Keratinocyte (primary cell): ENCODE data around the gene LRRC2. TPM values are rescaled to one million over a fixed set of nuclear protein-coding genes. Genes with fewer than 3 reads are reported as not detected.

Experiments
- DNase-seq: peaks from one replicate; pipeline ENCODE4 v3.0.0-alpha.2; 2011; ENCODE audit warnings: low read depth, missing footprints, low spot score
- FAIRE-seq: peaks from 2 replicates; lab custom pipeline; 2011; peaks lifted over from hg19 to GRCh38; lab: Jason Lieb, UNC
- H2AFZ ChIP-seq: 2 replicates; pipeline ENCODE4 v1.6.0; 2012; ENCODE audit warnings: low read length, control low read depth, inconsistent platforms; ENCODE audit not compliant: control insufficient read depth
- H3K27ac ChIP-seq: 2 replicates; pipeline ENCODE4 v1.5.1; 2011; ENCODE audit warnings: low read length; ENCODE audit not compliant: control insufficient read depth, insufficient read depth
- H3K27me3 ChIP-seq: 3 replicates; pipeline ENCODE4 v1.6.0; 2011; ENCODE audit warnings: low read length; ENCODE audit not compliant: control insufficient read depth, insufficient read depth; ENCODE audit errors: extremely low read depth
- H3K36me3 ChIP-seq, 2 experiments: 2 replicates in 1 of 2; 3 replicates in 1 of 2; pipeline ENCODE4 v1.5.1; 2011; ENCODE audit warnings: low read length in 2 of 2, mild to moderate bottlenecking in 1 of 2; ENCODE audit not compliant: control insufficient read depth in 2 of 2, insufficient read depth in 2 of 2; ENCODE audit errors: extremely low read depth in 1 of 2
- H3K4me1 ChIP-seq: 3 replicates; pipeline ENCODE4 v1.5.1; 2011; ENCODE audit warnings: low read length; ENCODE audit not compliant: control insufficient read depth, insufficient read depth; ENCODE audit errors: extremely low read depth
- H3K4me2 ChIP-seq: 3 replicates; pipeline ENCODE4 v1.6.0; 2011; ENCODE audit warnings: low read depth, low read length; ENCODE audit not compliant: control insufficient read depth, insufficient read depth; ENCODE audit errors: extremely low read depth
- H3K4me3 ChIP-seq, 3 experiments: fragments of 200-600 bp in 1 of 3; sonication (generic) in 1 of 3; 2 replicates in 2 of 3; 3 replicates in 1 of 3; pipeline ENCODE4 v1.5.1; 2011 to 2016; ENCODE audit warnings: low read length in 3 of 3, mild to moderate bottlenecking in 3 of 3, control low read depth in 2 of 3, inconsistent platforms in 1 of 3, low read depth in 1 of 3, mixed read lengths in 1 of 3, mixed run types in 1 of 3, moderate library complexity in 1 of 3; ENCODE audit not compliant: control insufficient read depth in 2 of 3, insufficient read depth in 2 of 3; ENCODE audit errors: extremely low read depth in 1 of 3
- H3K79me2 ChIP-seq: 2 replicates; pipeline ENCODE4 v1.6.0; 2012; ENCODE audit warnings: low read length; ENCODE audit not compliant: control insufficient read depth, insufficient read depth
- H3K9ac ChIP-seq: 3 replicates; pipeline ENCODE4 v1.6.0; 2011; ENCODE audit warnings: low read length; ENCODE audit not compliant: control insufficient read depth, insufficient read depth; ENCODE audit errors: extremely low read depth
- H3K9me1 ChIP-seq: 3 replicates; pipeline ENCODE4 v1.6.0; 2011; ENCODE audit warnings: low read length; ENCODE audit not compliant: control insufficient read depth, insufficient read depth; ENCODE audit errors: extremely low read depth
- H3K9me3 ChIP-seq: 2 replicates; pipeline ENCODE4 v1.5.1; 2012; ENCODE audit warnings: low read depth, low read length; ENCODE audit not compliant: control insufficient read depth
- H4K20me1 ChIP-seq: 3 replicates; pipeline ENCODE4 v1.6.0; 2011; ENCODE audit warnings: low read length; ENCODE audit not compliant: control insufficient read depth, insufficient read depth; ENCODE audit errors: extremely low read depth
- CTCF ChIP-seq, 3 experiments: IDR thresholded peaks in 1 of 3; conservative IDR thresholded peaks in 1 of 3; optimal IDR thresholded peaks in 1 of 3; 2 replicates in 2 of 3; 3 replicates in 1 of 3; pipeline versions ENCODE3 to v1.5.1; 2011; ENCODE audit warnings: low read length in 3 of 3, mild to moderate bottlenecking in 3 of 3, moderate library complexity in 2 of 3, control low read depth in 1 of 3, inconsistent platforms in 1 of 3; ENCODE audit not compliant: insufficient read depth in 2 of 3; ENCODE audit errors: extremely low read depth in 1 of 3
- EZH2 ChIP-seq: IDR thresholded peaks from one replicate; pipeline ENCODE4 v1.6.1; 2012; ENCODE audit warnings: inconsistent platforms, mild to moderate bottlenecking, low read length, moderate library complexity
- dilution Hi-C: fragments of 300-500 bp; cut with MboI; formaldehyde crosslinking; loops from one replicate; pipeline ENCODE4 v1.7.0; 2020; ENCODE audit warnings: low sequenced_read_pairs; ENCODE audit not compliant: extremely low pct_ligation_motif_present
- polyA plus RNA-seq, 5 experiments: library from polyadenylated mRNA; depleted of rRNA in 3 of 5; stranded (reverse) in 3 of 5; stranded (forward) in 1 of 5; unstranded in 1 of 5; fragments of >200 nt; gene quantifications; 1 replicate in 1 of 5; 2 replicates in 3 of 5; 3 replicates in 1 of 5; pipeline versions ENCODE4 v1.2.1 to v1.2.3, GENCODE V29; 2011 to 2012; ENCODE audit warnings: missing spikeins in 2 of 5, low read depth in 1 of 5, low replicate concordance in 1 of 5

LRRC2 gene
- polyA plus RNA-seq, 1 donor (not counting 4 experiments of a cell fraction or from before 2014, with no cell fraction given), result 0.51 TPM

- DNase-seq (no peak), FAIRE-seq (no peak)
- Histone ChIP-seq H2AFZ (no peak overlapping the region), H3K79me2 (no peaks in the 10 kb centered on the region), H3K9ac (no peak overlapping the region), H3K4me2 (no peak overlapping the region), H3K36me3 (no peaks in the 10 kb centered on the region), H3K9me1 (no peaks in the 10 kb centered on the region), H3K4me1 (peaks cover 9% of the 10 kb centered on the region), H4K20me1 (no peaks in the 10 kb centered on the region), H3K4me3 (no peak overlapping the region), H3K27ac (no peak overlapping the region), H3K9me3 (no peaks in the 10 kb centered on the region), H3K27me3 (no peaks in the 10 kb centered on the region)
- TF ChIP-seq EZH2 (no peak), CTCF (optimal IDR thresholded peaks at IDR 0.05 in 1 of 3, IDR thresholded peaks at IDR 0.05 in 1 of 3, conservative IDR thresholded peaks at IDR 0.05 in 1 of 3; ENCODE audit: extremely low read depth in 1 of 3, insufficient read depth in 2 of 3, low read length in 3 of 3) (no peak)
- dilution Hi-C loops, result no loop called here
Measured at GRCh38 chr3:46540550-46540949, 25.6 kb downstream of the LRRC2 start.

GRCh38 chr3:46539443-46540005, 26.6 kb downstream of the LRRC2 start:
- Histone ChIP-seq H3K79me2 (no peaks in the 10 kb centered on the region), H3K27ac (no peak overlapping the region), H3K4me1 (peaks cover 5% of the 10 kb centered on the region), H3K27me3 (no peaks in the 10 kb centered on the region), H3K9me1 (no peaks in the 10 kb centered on the region), H3K4me2 (no peak overlapping the region), H3K9ac (no peak overlapping the region), H3K36me3 (no peaks in the 10 kb centered on the region), H3K9me3 (no peaks in the 10 kb centered on the region), H3K4me3 (no peak overlapping the region), H4K20me1 (no peaks in the 10 kb centered on the region), H2AFZ (no peak overlapping the region)
- dilution Hi-C loops, result no loop called here
- FAIRE-seq, result no peak
- DNase-seq, result no peak
- TF ChIP-seq EZH2 (no peak), CTCF (optimal IDR thresholded peaks at IDR 0.05 in 1 of 3, IDR thresholded peaks at IDR 0.05 in 1 of 3, conservative IDR thresholded peaks at IDR 0.05 in 1 of 3; ENCODE audit: extremely low read depth in 1 of 3, insufficient read depth in 2 of 3, low read length in 3 of 3) (no peak)
